ENCODE data around the gene GPR27.

GPR27 gene

DNA sequence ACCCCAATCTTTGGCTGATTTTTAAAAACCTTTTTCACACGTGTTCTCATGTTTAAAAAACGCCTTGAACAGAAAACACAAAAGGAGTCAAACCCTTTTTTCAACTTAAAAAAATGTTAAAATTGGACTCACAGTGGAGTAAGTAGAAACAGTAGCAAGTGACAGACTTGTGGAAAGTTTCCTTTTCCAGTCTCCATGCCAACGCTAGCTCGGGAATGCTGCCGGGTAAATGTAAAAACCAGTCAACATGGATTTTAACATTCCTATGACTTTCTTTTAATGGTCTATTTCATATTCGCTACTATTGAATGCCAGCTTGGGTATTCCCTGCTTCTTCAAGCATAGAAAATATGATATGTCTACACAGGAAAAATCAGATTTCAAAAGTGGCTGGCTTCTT lies 32.9 kb downstream of the GPR27 start:
- DNase-seq, result no peak

GRCh38 chr3:71787851-71788405 lies 34.3 kb downstream of the GPR27 start:
- DNase-seq, result no peak

GRCh38 chr3:71789922-71790321 lies 36.3 kb downstream of the GPR27 start:
- DNase-seq, result no peak

GRCh38 chr3:71791634-71792033 lies 38.0 kb downstream of the GPR27 start:
- no peak for DNase-seq

- DNase-seq, result no peak
Observed at GRCh38 chr3:71796290-71796689, 42.6 kb downstream of the GPR27 start.

DNA sequence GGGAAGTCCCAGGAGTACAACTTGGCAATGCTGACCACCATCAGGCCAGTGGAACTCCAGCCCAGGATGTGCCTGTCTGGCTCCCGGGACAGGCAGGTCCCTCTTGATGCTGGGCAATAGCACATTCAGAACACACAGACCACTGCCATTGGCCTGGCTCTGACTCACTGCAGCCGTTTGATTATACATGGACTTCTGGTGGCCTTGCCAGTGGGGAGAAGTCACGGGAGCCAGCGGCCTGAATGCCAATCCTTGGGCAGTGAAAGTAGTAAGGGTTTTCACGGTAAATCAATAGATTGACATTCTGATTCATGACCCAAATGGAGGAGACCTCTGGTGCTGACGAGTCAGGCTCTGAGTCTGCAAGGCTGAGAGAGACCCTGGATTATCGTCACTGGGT lies 43.8 kb downstream of the GPR27 start:
- DNase-seq, result no peak

GRCh38 chr3:71800023-71800422 lies 46.4 kb downstream of the GPR27 start:
- DNase-seq, result peak in 1 of 2 experiments; percentile 14

DNA sequence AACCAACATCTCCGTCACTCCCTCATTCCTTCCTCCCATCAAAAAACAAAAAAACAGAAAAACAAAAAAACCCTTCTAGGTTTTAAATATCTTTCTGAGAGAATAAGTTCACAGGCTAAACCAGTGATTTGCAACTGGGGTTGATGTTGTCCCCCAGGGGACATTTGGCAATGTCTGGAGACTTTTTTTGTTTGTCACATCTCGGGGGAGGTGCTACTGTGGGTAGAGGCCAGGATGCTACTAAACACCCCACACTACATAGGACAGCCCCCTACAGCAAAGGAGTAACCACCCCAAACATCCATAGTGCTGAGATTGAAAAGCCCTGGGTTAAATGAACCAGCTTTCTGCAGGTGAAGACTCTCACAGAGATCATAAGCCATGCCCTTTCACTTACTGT lies 48.3 kb downstream of the GPR27 start:
- no peak for DNase-seq

- no peak for DNase-seq
Observed at GRCh38 chr3:71803248-71803647, 49.6 kb downstream of the GPR27 start.

DNA sequence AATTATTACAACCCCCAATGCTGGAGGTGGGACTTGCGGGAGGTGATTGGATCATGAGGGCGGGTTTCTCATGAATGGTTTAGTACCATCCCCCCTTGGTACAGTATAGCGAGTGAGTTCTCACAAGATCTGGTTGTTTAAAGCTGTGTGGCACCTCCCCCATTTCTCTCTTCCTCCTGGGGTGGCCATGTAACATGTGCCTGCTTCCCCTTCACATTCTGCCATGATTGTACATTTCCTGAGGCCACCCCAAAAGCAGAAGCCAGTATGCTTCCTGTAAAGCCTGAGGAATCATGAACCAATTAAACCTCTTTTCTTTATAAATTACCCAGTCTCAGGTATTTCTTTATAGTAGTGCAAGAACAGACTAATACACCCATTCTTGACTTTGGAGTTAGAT lies 51.5 kb downstream of the GPR27 start:
- no peak for DNase-seq

DNA sequence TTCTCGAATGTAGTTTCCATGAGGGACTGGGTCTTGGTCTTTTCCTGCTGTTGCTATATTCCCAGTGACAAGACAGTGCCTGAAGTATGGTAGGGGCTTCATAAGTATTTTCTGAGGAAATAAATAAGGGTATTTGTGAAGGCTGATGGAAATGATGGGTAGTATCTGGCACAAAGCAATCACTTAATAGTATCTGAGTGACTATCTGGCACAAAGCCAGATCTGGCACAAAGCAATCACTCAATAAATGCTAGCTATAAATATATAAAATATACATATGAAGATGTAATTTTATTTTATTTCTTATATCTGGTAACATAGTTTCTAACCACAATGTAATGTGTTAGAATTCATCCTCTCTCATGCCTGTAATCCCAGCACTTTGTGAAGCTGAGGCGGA lies 52.0 kb downstream of the GPR27 start:
- DNase-seq, result no peak
